Measurements from ENCODE around the gene TMEM187.
A peak's percentile ranks its signal among the peaks of the same experiment; 100 is the strongest.

TMEM187 gene

GRCh38 chrX:153935326-153935851 is 37.2 kb upstream of the TMEM187 start:
- no peak for DNase-seq

DNA sequence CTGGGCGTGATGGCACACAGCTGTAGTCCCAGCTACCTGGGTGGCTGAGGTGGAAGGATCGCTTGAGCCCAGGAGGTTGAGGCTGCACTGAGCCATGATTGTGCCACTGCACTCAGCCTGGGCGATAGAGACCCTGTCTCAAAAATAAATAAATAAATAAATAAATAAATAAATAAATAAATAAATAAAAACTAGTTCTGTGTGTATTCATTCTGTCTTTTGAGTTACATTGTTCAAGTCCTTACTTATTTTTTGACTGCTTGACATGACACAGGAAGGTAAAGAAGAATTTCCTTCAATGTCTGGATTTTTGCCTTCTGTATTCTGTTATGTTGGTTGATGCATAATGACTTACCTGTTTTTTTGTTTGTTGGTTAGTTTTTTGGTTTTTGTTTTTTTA is 35.5 kb upstream of the TMEM187 start:
- no peak for DNase-seq

- no peak for DNase-seq
These were observed 34.2 kb upstream of the TMEM187 start for GRCh38 chrX:153938226-153938786.

DNA sequence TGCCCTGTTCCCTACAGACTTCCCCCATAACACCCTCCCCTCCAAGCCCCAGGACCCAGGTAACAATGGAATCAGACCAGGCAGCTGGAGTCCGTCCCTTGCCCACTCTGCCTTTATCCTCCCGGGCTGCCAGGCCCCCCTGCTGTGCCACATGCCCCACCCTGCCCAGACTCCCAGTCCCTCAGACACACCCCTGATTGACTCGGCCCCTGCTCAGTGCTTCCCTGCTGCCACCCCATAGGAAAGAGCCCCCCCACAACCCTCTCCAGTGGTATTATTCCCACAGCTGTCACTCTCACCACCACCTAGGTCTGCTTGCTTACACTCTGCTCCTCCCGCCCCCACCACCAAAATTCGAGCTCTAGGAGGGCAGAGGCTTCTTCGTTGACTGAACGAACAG is 33.0 kb upstream of the TMEM187 start:
- DNase-seq: no peak

DNA sequence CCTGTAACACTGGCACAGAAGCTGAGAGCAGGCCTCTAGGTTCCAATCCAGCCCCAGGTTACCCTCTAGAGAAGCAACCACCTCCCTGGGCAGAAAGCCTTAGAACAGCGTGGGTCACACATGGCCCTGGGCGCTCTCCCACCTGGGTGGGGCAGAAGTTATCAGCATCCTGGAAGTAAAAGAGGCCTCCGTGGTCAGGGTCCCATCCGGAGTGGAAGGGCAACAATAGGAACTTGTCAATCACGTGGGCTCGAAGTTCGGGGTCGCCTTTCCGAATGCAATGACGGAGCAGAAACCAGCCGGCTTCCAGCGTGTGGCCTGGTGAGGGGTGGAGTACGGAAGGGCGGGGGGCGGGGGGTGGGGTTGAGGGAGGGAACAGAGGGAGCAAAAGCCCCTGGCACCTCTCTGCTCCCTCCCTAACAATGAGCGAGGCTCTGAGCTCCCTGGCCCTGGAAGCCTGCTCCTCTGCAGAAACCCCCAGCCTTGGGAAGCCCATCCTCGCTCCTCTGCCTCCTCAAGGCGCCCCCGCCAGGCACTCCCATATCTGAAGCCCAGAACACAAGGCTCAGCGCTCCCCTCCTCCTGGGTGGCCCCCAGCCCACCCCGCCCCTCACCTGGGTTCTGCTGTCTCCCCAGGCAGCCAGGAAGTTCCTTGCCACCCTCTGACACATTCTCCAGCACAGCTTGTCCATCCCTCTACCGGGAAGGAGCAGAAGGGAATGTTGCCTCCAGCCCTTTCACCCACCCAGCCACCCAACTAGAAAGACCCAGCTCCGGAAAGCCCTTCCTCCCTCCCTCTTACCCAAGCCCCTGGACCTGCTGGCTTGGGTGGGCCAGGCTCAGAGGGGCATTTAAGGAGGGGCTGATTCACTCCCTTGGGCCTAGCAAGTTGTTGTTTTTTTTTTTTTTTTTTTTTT is 31.0 kb upstream of the TMEM187 start:
- DNase-seq: no peak

DNA sequence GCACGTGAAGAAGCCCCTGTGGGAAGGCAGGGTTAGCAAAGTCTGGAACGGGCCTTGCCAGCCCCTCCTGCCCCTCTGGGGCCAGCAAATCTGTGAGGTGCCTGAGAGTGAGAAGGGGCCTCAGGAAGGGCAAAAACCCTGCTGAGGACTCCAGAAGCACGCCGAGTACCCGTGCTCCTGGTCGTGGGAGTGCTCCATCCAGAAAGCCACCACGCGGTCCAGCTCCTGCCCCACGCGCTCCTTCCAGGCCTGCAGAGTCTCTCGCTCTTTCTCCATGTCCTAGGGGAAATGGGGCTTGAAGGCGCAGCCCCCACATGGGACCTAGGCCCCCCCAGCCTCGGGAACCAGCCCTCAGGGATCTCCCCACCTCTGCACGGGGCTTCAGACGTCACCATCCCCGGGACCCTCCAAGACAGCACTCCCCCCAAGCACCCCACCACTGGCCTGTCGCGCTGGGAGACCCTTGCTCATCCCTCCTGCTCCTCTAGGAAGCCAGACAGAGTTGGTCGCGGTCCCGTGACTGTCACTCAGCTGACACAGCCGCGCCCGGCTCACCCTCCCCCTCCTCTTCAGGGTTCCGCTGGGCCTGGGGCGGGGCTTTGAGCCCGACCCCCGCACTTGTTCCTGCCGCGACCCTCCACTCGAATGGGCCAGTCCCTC is 28.3 kb upstream of the TMEM187 start, which contains the start of gene RENBP:
TSS of gene RENBP (minus strand) at position 504 of the 660 bp plus-strand sequence. CDS start at position 471, 33 bp downstream.
- no peak for DNase-seq

DNA sequence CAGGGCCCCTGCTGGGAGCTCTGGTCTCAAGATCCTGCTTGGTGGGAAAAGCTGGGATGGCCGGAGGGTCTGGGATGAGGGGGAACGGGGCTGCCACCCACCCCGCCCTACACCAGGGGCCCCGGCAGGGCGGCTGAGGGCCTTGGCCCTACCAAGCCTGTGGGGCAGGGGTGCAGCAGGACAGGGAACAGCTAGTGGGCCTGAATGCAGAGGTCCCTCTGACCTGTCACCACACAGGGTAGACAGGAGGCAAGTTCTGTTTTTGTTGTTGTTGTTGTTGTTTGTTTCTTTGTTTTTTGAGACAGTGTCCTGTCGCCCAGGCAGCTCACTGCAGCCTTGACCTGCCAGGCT is 27.8 kb upstream of the TMEM187 start:
- no peak for DNase-seq

DNA sequence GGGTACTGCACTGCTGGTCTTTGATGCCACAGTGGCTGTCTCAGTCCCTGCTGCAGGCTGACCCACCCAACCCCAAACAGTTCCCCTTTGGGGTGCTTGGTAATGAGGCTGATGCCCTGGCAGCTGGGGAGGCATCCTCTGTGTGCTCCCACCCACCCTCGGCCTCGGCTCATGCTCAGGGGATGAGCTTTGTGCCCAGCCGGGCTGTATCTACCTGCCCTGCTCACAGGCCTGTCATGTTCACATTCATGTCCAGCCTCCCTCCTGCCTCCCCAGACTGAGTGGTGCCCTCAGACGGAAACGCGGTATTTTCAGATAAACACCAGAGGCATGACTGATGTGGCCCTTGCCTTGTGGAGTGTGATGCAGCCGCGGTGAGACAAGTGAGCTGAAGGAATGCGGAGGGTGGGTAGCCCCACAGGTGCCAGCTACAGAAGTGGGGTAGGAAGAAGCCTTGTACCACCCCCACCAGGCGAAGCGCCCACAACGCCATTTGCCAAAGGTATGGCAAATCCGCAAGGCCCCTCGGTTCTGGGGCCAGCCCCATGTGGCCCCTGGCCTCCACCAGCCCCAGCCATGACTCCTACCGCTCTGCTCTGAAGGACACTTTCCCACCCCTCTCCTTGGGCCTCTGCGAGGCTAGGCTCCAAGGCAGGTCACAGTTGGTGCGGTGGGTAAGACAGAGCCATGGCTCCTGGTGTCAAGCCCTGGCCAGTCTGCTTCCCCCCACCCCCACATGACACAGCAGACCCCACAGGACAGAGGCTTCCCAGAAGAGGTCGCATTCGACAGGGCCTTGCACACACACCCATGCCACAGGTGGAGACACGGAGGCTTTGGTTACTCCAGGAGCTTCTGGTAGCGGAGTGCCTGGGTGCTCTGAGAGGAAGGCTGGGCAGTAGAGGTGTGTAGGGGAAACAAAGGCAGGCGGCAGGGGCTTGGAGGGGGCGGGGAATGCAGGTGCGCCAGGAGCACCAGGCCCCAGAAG is 26.3 kb upstream of the TMEM187 start:
- no peak for DNase-seq

- DNase-seq: peak; percentile 75
These were observed 25.4 kb upstream of the TMEM187 start for GRCh38 chrX:153947009-153947769.

DNA sequence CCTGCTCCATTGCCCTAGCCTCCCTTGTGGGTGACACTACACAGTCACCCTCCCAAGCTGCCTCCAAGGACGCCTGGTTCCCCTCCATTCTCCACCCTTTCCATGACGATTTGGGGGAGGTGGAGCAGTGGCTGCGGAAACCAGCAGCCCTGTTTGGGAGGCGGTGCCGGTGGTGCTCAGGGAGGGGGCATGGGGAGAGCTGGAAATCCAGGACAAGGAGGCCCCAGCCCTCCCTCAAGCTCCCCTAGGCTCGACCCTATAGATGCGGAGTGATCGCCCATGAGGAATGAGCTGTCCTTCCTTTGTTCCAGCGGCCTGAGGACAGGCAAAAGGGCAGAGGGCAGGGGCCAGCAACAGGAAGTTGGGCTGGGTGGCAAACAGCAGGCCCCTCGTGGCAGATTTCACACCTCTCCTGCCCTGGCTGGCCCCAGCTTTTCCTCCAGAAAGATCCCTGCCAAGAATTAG is 24.5 kb upstream of the TMEM187 start:
- no peak for DNase-seq

GRCh38 chrX:153948847-153949805 is 23.4 kb upstream of the TMEM187 start:
- no peak for DNase-seq

DNA sequence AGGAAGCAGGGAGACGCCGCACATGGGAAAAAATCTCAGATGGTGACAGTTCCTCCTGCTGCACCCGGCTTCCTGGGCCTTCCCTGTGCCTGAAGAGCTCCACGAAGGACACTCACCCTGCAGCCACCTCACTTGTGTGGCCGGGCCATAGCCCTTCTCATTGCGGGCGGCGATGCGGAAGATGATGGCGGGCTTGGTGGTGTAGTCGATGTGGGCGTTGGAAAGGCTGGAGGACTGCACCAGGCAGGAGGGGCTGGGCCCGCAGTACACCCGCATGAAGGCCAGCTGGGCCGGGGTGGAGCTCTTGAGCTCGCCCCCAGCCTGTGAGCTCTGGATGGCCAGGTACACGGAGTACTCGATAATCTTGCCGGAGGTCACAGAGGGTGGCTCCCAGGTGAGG is 22.4 kb upstream of the TMEM187 start:
- no peak for DNase-seq

- no peak for DNase-seq
These were observed 20.7 kb upstream of the TMEM187 start for GRCh38 chrX:153951683-153952372.

GRCh38 chrX:153952373-153953026 is 20.1 kb upstream of the TMEM187 start:
- DNase-seq: no peak

- DNase-seq: peak; percentile 71
These were observed 19.2 kb upstream of the TMEM187 start for GRCh38 chrX:153953342-153953830.

- no peak for DNase-seq
These were observed 18.5 kb upstream of the TMEM187 start for GRCh38 chrX:153953892-153954557.

DNA sequence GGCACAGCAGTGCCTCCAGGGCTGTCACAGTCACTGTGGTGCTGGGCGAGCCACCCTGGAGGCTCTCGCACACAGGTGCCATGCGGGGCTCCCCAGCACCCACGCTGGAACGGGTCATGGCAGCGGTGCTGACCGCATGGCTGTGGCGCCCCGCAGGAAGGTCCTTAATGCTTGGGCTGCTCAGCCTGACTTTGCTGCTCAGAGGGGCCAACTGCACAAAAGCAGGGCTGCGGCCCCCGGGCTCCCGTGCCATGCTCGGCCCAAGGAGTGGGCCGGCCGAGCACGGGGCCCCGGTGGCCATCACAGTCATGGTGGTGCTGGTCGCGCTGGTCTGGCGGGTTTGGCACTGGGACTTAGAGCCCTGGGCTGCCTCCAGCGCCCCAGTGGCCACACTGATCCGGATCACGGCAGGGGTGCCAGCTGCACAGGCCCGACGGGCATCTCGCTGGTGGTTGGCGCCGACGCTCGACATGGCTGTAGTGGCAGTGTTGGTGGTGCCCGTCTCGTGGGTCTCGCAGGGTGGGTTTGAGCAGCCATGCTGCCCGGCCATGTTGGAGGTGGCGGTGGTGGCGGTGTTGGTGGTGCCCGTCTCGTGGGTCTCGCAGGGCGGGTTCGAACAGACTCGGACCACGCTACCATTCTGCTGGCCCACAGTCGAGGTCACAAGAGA is 17.9 kb upstream of the TMEM187 start:
- DNase-seq: no peak

All from fibroblast of skin of back (primary cell).